IPS DF 6.9 (cell line): ENCODE results near the gene INPP5A.
"Not testable (repeated sequence)": the region's sequence is repeated elsewhere in the genome, so short reads cannot be mapped to it uniquely, and the experiment has no call there.

Source experiments
- DNase-seq: peaks from one replicate; pipeline ENCODE4 v3.0.0-alpha.2; 2013; ENCODE audit warnings: low read depth, low spot score
- H3K27ac ChIP-seq: one replicate; pipeline ENCODE4 v1.5.1; 2013; ENCODE audit warnings: low read length, control low read depth
- H3K27me3 ChIP-seq: 2 replicates; pipeline ENCODE4 v1.6.1; 2013; ENCODE audit warnings: mild to moderate bottlenecking, low read length; ENCODE audit not compliant: control insufficient read depth, insufficient read depth
- H3K36me3 ChIP-seq: 2 replicates; pipeline ENCODE4 v1.6.1; 2013; ENCODE audit warnings: low read length; ENCODE audit not compliant: control insufficient read depth, insufficient read depth
- H3K4me1 ChIP-seq: 2 replicates; pipeline ENCODE4 v1.6.1; 2013; ENCODE audit warnings: low read length; ENCODE audit not compliant: control insufficient read depth, insufficient read depth
- H3K4me3 ChIP-seq: 2 replicates; pipeline ENCODE4 v1.5.1; 2013; ENCODE audit warnings: mild to moderate bottlenecking, low read length
- H3K9me3 ChIP-seq: 2 replicates; pipeline ENCODE4 v1.6.1; 2013; ENCODE audit warnings: low read length, inconsistent platforms; ENCODE audit not compliant: control insufficient read depth, insufficient read depth
- WGBS: extraction: QIAGEN DNeasy Blood & Tissue Kit; methylation state at CpG from one replicate; pipeline ENCODE4 v1.1.7; 2013; ENCODE audit warnings: mixed read lengths, missing lambda C conversion rate; ENCODE audit not compliant: insufficient read length, insufficient coverage; 5-methylcytosine and 5-hydroxymethylcytosine counted together

Gene INPP5A

GRCh38 chr10:132792099-132792498, 254.5 kb downstream of the INPP5A start:
- not testable (repeated sequence) for H3K27ac ChIP-seq, H3K4me3 ChIP-seq, DNase-seq, H3K36me3 ChIP-seq, H3K4me1 ChIP-seq, H3K9me3 ChIP-seq
- no CpG with 5 or more reads among the region's 33 CpGs for WGBS
- H3K27me3 ChIP-seq, result peaks cover 26% of the 10 kb centered on the region

GRCh38 chr10:132792796-132793195, 255.2 kb downstream of the INPP5A start:
- Histone ChIP-seq H3K9me3 (no peaks in the 10 kb centered on the region), H3K4me3 (no peak overlapping the region), H3K27ac (no peak overlapping the region), H3K36me3 (no peaks in the 10 kb centered on the region), H3K27me3 (peaks cover 22% of the 10 kb centered on the region), H3K4me1 (no peaks in the 10 kb centered on the region; the same call in 1 of the 2 replicates)
- no peak for DNase-seq
- WGBS, result no CpG with 5 or more reads among the region's 17 CpGs

GRCh38 chr10:132793213-132793612, 255.6 kb downstream of the INPP5A start:
- Histone ChIP-seq H3K4me3 (no peak overlapping the region), H3K9me3 (no peaks in the 10 kb centered on the region), H3K4me1 (no peaks in the 10 kb centered on the region; the same call in 1 of the 2 replicates), H3K27me3 (peaks cover 18% of the 10 kb centered on the region), H3K36me3 (no peaks in the 10 kb centered on the region), H3K27ac (no peak overlapping the region)
- no CpG with 5 or more reads among the region's 9 CpGs for WGBS
- no peak for DNase-seq

- Histone ChIP-seq H3K27me3 (peaks cover 9% of the 10 kb centered on the region), H3K4me3 (no peak overlapping the region), H3K36me3 (no peaks in the 10 kb centered on the region), H3K9me3 (no peaks in the 10 kb centered on the region), H3K27ac (no peak overlapping the region), H3K4me1 (no peaks in the 10 kb centered on the region)
- no CpG with 5 or more reads among the region's 57 CpGs for whole genome bisulfite sequencing
- no peak for DNase-seq
Measured at GRCh38 chr10:132793871-132794849, 256.6 kb downstream of the INPP5A start.

GRCh38 chr10:132796846-132797245, 259.3 kb downstream of the INPP5A start:
- Histone ChIP-seq H3K27me3 (no peaks in the 10 kb centered on the region), H3K36me3 (no peaks in the 10 kb centered on the region), H3K4me1 (no peaks in the 10 kb centered on the region), H3K4me3 (no peak overlapping the region), H3K27ac (no peak overlapping the region), H3K9me3 (peaks cover 3% of the 10 kb centered on the region; the same call in 1 of the 2 replicates)
- WGBS, result no CpG with 5 or more reads among the region's 21 CpGs
- DNase-seq, result no peak

GRCh38 chr10:132797986-132798385, 260.4 kb downstream of the INPP5A start:
- WGBS, result no CpG with 5 or more reads among the region's 32 CpGs
- DNase-seq, H3K9me3 ChIP-seq, H3K4me1 ChIP-seq, H3K4me3 ChIP-seq, H3K27ac ChIP-seq, H3K36me3 ChIP-seq, H3K27me3 ChIP-seq: not testable (repeated sequence)

- no CpG with 5 or more reads among the region's 21 CpGs for WGBS
- no peak overlapping the region for H3K4me3 ChIP-seq
Measured at GRCh38 chr10:132798403-132798802, 260.8 kb downstream of the INPP5A start.

GRCh38 chr10:132798876-132799275, 261.3 kb downstream of the INPP5A start:
- Histone ChIP-seq H3K27ac (no peak overlapping the region), H3K4me3 (no peak overlapping the region), H3K27me3 (no peaks in the 10 kb centered on the region), H3K36me3 (no peaks in the 10 kb centered on the region), H3K9me3 (peaks cover 5% of the 10 kb centered on the region; the same call in 1 of the 2 replicates), H3K4me1 (no peaks in the 10 kb centered on the region)
- DNase-seq, result no peak
- WGBS, result no CpG with 5 or more reads among the region's 15 CpGs

More at GRCh38 chr10:132798403-132798802, 260.8 kb downstream of the INPP5A start:
- H3K27ac ChIP-seq, result no peak overlapping the region
- H3K27me3 ChIP-seq, result no peaks in the 10 kb centered on the region
- DNase-seq, result no peak
- H3K4me1 ChIP-seq, result no peaks in the 10 kb centered on the region
- H3K9me3 ChIP-seq, result peaks cover 5% of the 10 kb centered on the region; the same call in 1 of the 2 replicates
- no peaks in the 10 kb centered on the region for H3K36me3 ChIP-seq

GRCh38 chr10:132799865-132800264, 262.3 kb downstream of the INPP5A start:
- Histone ChIP-seq H3K4me1 (no peaks in the 10 kb centered on the region), H3K27me3 (no peaks in the 10 kb centered on the region), H3K36me3 (no peaks in the 10 kb centered on the region), H3K27ac (no peak overlapping the region), H3K4me3 (no peak overlapping the region), H3K9me3 (peaks cover 5% of the 10 kb centered on the region; the same call in 1 of the 2 replicates)
- no CpG with 5 or more reads among the region's 11 CpGs for WGBS
- DNase-seq, result no peak

- Histone ChIP-seq H3K36me3 (no peaks in the 10 kb centered on the region), H3K9me3 (peaks cover 5% of the 10 kb centered on the region; the same call in 1 of the 2 replicates), H3K27ac (no peak overlapping the region), H3K27me3 (no peaks in the 10 kb centered on the region), H3K4me3 (no peak overlapping the region), H3K4me1 (no peaks in the 10 kb centered on the region)
- no CpG with 5 or more reads among the region's 8 CpGs for WGBS
- no peak for DNase-seq
Measured at GRCh38 chr10:132802048-132802447, 264.5 kb downstream of the INPP5A start.
